Mammary epithelial cell (primary cell): ENCODE results near the gene GFPT1.

Source experiments
- CTCF ChIP-seq, 2 donors: IDR thresholded peaks in 1 of 2; conservative IDR thresholded peaks in 1 of 2; 2 replicates each; pipeline ENCODE4 v1.5.1; 2011 to 2012; ENCODE audit warnings: inconsistent platforms in 2 of 2, low read length in 2 of 2, mild to moderate bottlenecking in 2 of 2, control low read depth in 1 of 2, low read depth in 1 of 2; ENCODE audit not compliant: insufficient read depth in 1 of 2; ENCODE audit errors: extremely low read depth in 1 of 2
- EZH2 ChIP-seq: IDR thresholded peaks from 2 replicates; pipeline ENCODE4 v1.6.1; 2012; ENCODE audit warnings: low read length, inconsistent platforms, borderline replicate concordance

GRCh38 chr2:69322631-69323030 is 64.4 kb downstream of the GFPT1 start:
- TF ChIP-seq CTCF (conservative IDR thresholded peaks at IDR 0.05 in 1 of 2, IDR thresholded peaks at IDR 0.05 in 1 of 2; ENCODE audit: extremely low read depth in 1 of 2, insufficient read depth in 1 of 2, low read depth in 1 of 2, low read length in 2 of 2) (no peak), EZH2 (no peak)
